WERI-Rb-1 (cell line): ENCODE results near the gene CCDC12.

Experiments
- DNase-seq: peaks from one replicate; pipeline ENCODE4 v3.0.0-alpha.2; 2020
- H3K27ac ChIP-seq: fragments of 250-450 bp; sonication (Bioruptor Pico); 2 replicates; pipeline ENCODE4 v1.5.1; 2020; ENCODE audit warnings: mild to moderate bottlenecking, moderate library complexity
- H3K27me3 ChIP-seq: fragments of 250-450 bp; sonication (Bioruptor Pico); 2 replicates; pipeline ENCODE4 v1.5.1; 2021; ENCODE audit warnings: mild to moderate bottlenecking, low read depth, moderate library complexity; ENCODE audit not compliant: insufficient read depth, severe bottlenecking
- H3K36me3 ChIP-seq: fragments of 250-450 bp; sonication (Bioruptor Pico); 2 replicates; pipeline ENCODE4 v1.5.1; 2020; ENCODE audit warnings: mild to moderate bottlenecking, moderate library complexity
- H3K4me3 ChIP-seq: 2 replicates; pipeline ENCODE4 v1.5.1; 2011; ENCODE audit warnings: low read depth, mild to moderate bottlenecking, control low read depth, low read length
- H3K9me3 ChIP-seq: fragments of 250-450 bp; sonication (Bioruptor Pico); 2 replicates; pipeline ENCODE4 v1.5.1; 2021; ENCODE audit warnings: mild to moderate bottlenecking, moderate library complexity; ENCODE audit not compliant: severe bottlenecking
- TF ChIP-seq, protein P1 (sequence below): IDR thresholded peaks from 2 replicates; pipeline ENCODE4 v1.5.1; 2011; ENCODE audit warnings: low read depth, mild to moderate bottlenecking, control low read depth, inconsistent platforms, low read length

The CCDC12 gene

DNA sequence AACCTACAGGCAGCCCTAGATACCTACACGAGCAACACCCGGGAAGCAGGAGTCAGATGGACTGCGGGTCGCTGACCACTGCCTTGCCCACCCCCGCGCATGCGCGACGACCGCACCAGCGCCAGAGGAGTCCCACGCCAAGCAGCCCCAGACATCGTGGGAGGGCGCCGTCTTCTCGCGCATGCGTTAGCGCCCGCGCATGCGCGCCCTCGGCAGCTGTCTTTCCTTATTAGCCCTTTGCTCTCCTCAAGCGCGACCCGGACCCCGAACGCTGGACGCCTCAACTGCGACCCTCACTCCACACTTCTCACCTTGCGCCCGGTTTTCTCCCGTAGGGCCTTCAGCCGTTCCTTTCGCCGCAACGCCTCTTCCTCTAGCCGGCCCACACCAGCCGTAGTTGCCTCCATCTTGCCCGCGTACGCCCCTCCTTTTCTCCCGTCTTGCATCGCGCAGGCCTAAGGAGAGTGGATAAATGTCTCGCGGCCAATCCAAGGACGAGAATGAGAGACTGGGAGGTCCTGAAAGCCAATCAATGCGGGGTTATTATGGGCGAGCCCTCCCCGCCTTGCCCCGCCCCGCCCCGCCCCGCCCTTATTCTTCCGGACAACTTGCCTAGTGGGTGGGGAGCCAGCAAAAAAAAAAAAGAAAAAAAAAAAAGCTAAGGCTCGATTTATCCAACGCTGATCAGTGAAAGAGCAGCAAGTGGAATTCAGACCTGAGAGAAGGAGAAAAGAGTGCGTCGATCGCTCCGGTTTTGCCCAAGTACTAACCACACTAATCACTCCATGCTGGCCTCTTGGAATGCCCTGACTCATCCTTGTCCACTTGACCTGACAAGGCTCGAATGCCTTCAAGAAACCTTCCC lies at the start of gene CCDC12:
TSS of gene CCDC12 (minus strand) at position 420 of the 865 bp plus-strand sequence. CDS start at position 407, 13 bp downstream.
- Histone ChIP-seq H3K4me3 (peak within 1 kb of the TSS; percentile 66), H3K27ac (peak within 1 kb of the TSS; percentile 99), H3K36me3 (peaks cover 18% of the 10 kb centered on the region), H3K9me3 (no peaks in the 10 kb centered on the region), H3K27me3 (no peaks in the 10 kb centered on the region)
- peak; percentile 96 for DNase-seq
- TF ChIP-seq, protein P1, sequence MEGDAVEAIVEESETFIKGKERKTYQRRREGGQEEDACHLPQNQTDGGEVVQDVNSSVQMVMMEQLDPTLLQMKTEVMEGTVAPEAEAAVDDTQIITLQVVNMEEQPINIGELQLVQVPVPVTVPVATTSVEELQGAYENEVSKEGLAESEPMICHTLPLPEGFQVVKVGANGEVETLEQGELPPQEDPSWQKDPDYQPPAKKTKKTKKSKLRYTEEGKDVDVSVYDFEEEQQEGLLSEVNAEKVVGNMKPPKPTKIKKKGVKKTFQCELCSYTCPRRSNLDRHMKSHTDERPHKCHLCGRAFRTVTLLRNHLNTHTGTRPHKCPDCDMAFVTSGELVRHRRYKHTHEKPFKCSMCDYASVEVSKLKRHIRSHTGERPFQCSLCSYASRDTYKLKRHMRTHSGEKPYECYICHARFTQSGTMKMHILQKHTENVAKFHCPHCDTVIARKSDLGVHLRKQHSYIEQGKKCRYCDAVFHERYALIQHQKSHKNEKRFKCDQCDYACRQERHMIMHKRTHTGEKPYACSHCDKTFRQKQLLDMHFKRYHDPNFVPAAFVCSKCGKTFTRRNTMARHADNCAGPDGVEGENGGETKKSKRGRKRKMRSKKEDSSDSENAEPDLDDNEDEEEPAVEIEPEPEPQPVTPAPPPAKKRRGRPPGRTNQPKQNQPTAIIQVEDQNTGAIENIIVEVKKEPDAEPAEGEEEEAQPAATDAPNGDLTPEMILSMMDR = no peak

- Histone ChIP-seq H3K36me3 (peaks cover 3% of the 10 kb centered on the region), H3K27ac (no peak overlapping the region), H3K27me3 (no peaks in the 10 kb centered on the region), H3K9me3 (no peaks in the 10 kb centered on the region), H3K4me3 (no peak overlapping the region)
- no peak for DNase-seq
- TF ChIP-seq, protein P1 = no peak
Observed at GRCh38 chr3:47024932-47025331, 48.4 kb upstream of the CCDC12 start.

DNA sequence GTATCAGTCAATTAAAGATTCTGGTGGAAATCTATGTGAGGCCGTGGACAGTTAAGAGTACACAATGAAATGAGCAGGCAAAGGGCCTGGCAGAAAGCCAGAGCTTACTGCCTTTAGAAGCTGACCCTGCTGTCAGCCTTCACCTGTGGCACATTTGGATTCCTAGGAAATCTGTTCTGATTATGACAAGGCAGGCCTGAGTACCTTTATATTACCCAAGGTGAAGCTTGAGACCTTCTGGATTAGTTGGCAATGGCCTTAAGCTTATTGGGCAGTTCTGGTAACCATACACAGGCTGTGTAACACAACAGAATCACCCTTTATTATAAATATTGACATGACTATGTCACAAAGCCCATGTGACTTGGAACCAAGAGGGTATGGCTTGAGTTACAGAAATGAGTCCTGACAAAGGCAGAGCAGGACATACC lies 46.1 kb upstream of the CCDC12 start:
- DNase-seq = no peak
- H3K4me3 ChIP-seq = no peak overlapping the region
- H3K27me3 ChIP-seq = no peaks in the 10 kb centered on the region
- no peak overlapping the region for H3K27ac ChIP-seq
- TF ChIP-seq, protein P1 = no peak
- peaks cover 24% of the 10 kb centered on the region for H3K36me3 ChIP-seq
- no peaks in the 10 kb centered on the region for H3K9me3 ChIP-seq

DNA sequence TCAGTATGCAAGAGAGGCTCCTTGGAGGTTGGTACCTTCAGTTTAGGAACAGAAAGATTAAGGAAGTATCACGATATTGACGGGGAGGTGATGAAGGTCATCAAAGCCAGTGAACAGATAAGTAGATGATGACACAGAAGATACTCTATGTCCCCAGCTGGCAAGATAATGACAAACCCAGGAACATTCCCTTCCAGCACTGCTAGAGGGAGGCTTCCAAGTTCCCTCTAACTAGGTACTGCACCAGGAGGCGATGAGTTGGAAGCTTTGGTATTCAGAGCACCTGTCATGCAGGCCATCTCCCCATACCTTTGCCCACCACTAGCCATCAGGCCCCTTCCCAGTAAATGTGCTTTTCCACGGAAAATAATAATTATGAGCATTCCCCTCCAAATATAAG lies 43.8 kb upstream of the CCDC12 start:
- TF ChIP-seq, protein P1 = no peak
- no peaks in the 10 kb centered on the region for H3K27me3 ChIP-seq
- DNase-seq = no peak
- H3K27ac ChIP-seq = no peak overlapping the region
- H3K36me3 ChIP-seq = peaks cover 45% of the 10 kb centered on the region
- no peak overlapping the region for H3K4me3 ChIP-seq
- no peaks in the 10 kb centered on the region for H3K9me3 ChIP-seq

GRCh38 chr3:47019201-47019600 lies 42.7 kb upstream of the CCDC12 start:
- Histone ChIP-seq H3K9me3 (no peaks in the 10 kb centered on the region), H3K4me3 (no peak overlapping the region), H3K27ac (no peak overlapping the region), H3K27me3 (no peaks in the 10 kb centered on the region), H3K36me3 (peaks cover 50% of the 10 kb centered on the region)
- DNase-seq = no peak
- TF ChIP-seq, protein P1 = no peak
